ENCODE measurements around the gene KRT38. TPM values are rescaled to one million over a fixed set of nuclear protein-coding genes. Genes with fewer than 3 reads are reported as not detected.

Gene KRT38
- total and polyA plus RNA-seq, 4 donors = not detected

GRCh38 chr17:41448506-41448905 is 7.7 kb upstream of the KRT38 start:
- H3K4me3 ChIP-seq (ENCODE audit: low read depth in 1 of 3, low read length in 3 of 3) = no peak overlapping the region
- H3K9ac ChIP-seq (ENCODE audit: low read depth in 1 of 2, low read length in 2 of 2) = no peak overlapping the region
- H3K4me1 ChIP-seq (ENCODE audit: control insufficient read depth in 4 of 4, insufficient read depth in 4 of 4, low read length in 3 of 4) = peaks cover 0 to 3% (median 0%) of the 10 kb centered on the region in 4 donors
- H3K36me3 ChIP-seq (ENCODE audit: control insufficient read depth in 4 of 4, insufficient read depth in 3 of 4, low read depth in 1 of 4, low read length in 3 of 4) = no peaks in the 10 kb centered on the region
- no peak for DNase-seq (ENCODE audit: low spot score)
- H3K9me3 ChIP-seq (ENCODE audit: control insufficient read depth in 4 of 4, low read length in 3 of 4) = no peaks in the 10 kb centered on the region
- TF ChIP-seq JUND (IDR thresholded peaks at IDR 0.05) = no peak
- no peak for TF ChIP-seq HNF4A (conservative IDR thresholded peaks at IDR 0.05)
- no peak for TF ChIP-seq HNF4G (IDR thresholded peaks at IDR 0.05)
- no peak for TF ChIP-seq MAX (IDR thresholded peaks at IDR 0.05)
- TF ChIP-seq RAD21 (IDR thresholded peaks at IDR 0.05) = no peak
- TF ChIP-seq REST (IDR thresholded peaks at IDR 0.05) = no peak
- TF ChIP-seq FOXA1 (IDR thresholded peaks at IDR 0.05) = no peak
- TF ChIP-seq YY1 (IDR thresholded peaks at IDR 0.05) = no peak
- no peak for TF ChIP-seq EGR1 (IDR thresholded peaks at IDR 0.05; ENCODE audit: low read depth in 2 of 2)
- no peak for TF ChIP-seq NR2F2 (IDR thresholded peaks at IDR 0.05)
- no peaks in the 10 kb centered on the region for H3K27me3 ChIP-seq (ENCODE audit: control insufficient read depth in 4 of 4, insufficient read depth in 4 of 4, low read length in 3 of 4)
- H3K27ac ChIP-seq (ENCODE audit: low read depth in 1 of 2, low read length in 2 of 2) = no peak overlapping the region
- 65% methylated on average over 2 of the region's 2 CpGs for WGBS

- Histone ChIP-seq H3K4me1 (ENCODE audit: control insufficient read depth in 4 of 4, insufficient read depth in 4 of 4, low read length in 3 of 4) (peaks cover 0 to 3% (median 0%) of the 10 kb centered on the region in 4 donors), H3K27me3 (ENCODE audit: control insufficient read depth in 4 of 4, insufficient read depth in 4 of 4, low read length in 3 of 4) (no peaks in the 10 kb centered on the region), H3K9me3 (ENCODE audit: control insufficient read depth in 4 of 4, low read length in 3 of 4) (no peaks in the 10 kb centered on the region), H3K27ac (ENCODE audit: low read depth in 1 of 2, low read length in 2 of 2) (no peak overlapping the region), H3K36me3 (ENCODE audit: control insufficient read depth in 4 of 4, insufficient read depth in 3 of 4, low read depth in 1 of 4, low read length in 3 of 4) (no peaks in the 10 kb centered on the region), H3K4me3 (ENCODE audit: low read depth in 1 of 3, low read length in 3 of 3) (no peak overlapping the region), H3K9ac (ENCODE audit: low read depth in 1 of 2, low read length in 2 of 2) (no peak overlapping the region)
- TF ChIP-seq ZBTB33 (IDR thresholded peaks at IDR 0.05) (no peak), EGR1 (IDR thresholded peaks at IDR 0.05; ENCODE audit: low read depth in 2 of 2) (no peak), FOXA2 (IDR thresholded peaks at IDR 0.05) (no peak), ATF3 (IDR thresholded peaks at IDR 0.05) (no peak), HNF4A (conservative IDR thresholded peaks at IDR 0.05) (no peak), YY1 (IDR thresholded peaks at IDR 0.05) (no peak), SP1 (IDR thresholded peaks at IDR 0.05) (no peak), MAX (IDR thresholded peaks at IDR 0.05) (no peak), RAD21 (IDR thresholded peaks at IDR 0.05) (no peak), REST (IDR thresholded peaks at IDR 0.05) (no peak), JUND (IDR thresholded peaks at IDR 0.05) (no peak), FOXA1 (IDR thresholded peaks at IDR 0.05) (no peak), NR2F2 (IDR thresholded peaks at IDR 0.05) (no peak), RXRA (IDR thresholded peaks at IDR 0.05) (no peak), HNF4G (IDR thresholded peaks at IDR 0.05) (no peak), GABPA (IDR thresholded peaks at IDR 0.05 in 1 of 2, conservative IDR thresholded peaks at IDR 0.05 in 1 of 2) (no peak), TAF1 (conservative IDR thresholded peaks at IDR 0.05) (no peak)
- DNase-seq (ENCODE audit: low spot score) = no peak
- WGBS = 59% methylated on average over 2 of the region's 2 CpGs
These were observed 6.0 kb upstream of the KRT38 start for GRCh38 chr17:41446806-41447205.
